GM19467 (cell line): ENCODE results near the gene RGMA.

Source experiments
- ATAC-seq: cut with Tn5 transposase; IDR thresholded peaks from one replicate; pipeline ENCODE4 v1.9.1; 2021; ENCODE audit warnings: mild to moderate bottlenecking, moderate library complexity; ENCODE audit not compliant: unreplicated experiment

Gene RGMA, protein sequence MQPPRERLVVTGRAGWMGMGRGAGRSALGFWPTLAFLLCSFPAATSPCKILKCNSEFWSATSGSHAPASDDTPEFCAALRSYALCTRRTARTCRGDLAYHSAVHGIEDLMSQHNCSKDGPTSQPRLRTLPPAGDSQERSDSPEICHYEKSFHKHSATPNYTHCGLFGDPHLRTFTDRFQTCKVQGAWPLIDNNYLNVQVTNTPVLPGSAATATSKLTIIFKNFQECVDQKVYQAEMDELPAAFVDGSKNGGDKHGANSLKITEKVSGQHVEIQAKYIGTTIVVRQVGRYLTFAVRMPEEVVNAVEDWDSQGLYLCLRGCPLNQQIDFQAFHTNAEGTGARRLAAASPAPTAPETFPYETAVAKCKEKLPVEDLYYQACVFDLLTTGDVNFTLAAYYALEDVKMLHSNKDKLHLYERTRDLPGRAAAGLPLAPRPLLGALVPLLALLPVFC

DNA sequence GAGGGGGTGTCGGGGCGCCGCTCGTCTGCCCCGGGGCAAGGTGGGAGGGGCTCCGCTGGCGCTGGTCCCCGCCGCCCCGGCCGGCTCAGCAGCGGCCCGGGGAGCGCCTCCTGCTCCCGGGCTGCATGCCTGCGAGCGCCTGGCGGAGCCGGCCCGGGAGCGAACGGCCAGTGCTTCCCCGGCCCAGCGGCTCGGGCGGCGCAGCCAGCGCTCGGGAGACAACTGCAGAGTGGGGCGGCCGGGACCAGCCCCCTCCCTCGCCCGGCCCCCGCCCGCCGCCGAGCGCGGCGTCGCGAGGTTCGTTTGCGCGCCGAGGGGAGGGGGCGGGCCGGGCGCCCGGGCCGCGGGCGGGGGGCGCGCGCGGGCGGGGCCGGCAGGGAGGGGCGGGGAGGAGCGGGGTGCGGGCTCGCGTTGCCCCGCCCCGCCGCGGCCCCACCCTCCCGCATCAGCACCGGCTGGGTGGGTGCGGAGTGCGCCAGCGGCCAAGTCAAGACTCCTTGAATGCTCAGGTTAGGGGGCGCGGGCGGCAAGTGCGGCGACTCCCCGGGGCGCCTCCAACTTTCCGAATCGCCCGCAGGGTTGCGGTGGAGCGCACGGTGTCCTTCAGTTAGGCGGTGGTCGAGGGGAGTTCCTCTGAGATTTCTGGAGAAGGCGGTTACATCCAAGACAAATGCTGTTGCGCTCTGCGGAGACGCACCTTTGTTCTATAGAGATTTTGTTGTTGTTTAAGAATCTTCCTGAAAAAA, at the start of gene RGMA:
Gene RGMA, minus strand, starts transcription at position 231 of the 746 bp plus-strand sequence. CDS start 279 bp downstream, outside the sequence.
- ATAC-seq, result no peak

DNA sequence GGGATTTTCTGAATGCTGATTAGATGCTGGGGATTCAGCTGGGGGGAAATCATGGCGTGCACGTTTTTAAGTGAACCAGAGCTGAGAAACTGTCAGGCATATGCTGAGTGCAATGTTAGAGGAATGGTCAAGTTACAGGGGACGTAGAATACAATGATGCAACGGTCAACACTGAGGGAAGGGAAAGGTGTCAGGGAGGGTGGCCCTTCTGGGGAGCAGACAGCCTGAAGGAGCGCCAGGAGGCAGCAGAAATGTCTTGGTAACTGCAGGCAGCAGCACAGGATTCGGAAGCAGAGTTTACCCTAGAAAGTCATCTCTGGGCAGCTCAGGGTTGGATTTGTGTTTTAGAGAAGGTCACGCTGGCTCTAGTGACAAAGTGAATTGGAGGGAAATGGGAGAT, 47.6 kb upstream of the RGMA start:
- ATAC-seq, result no peak

DNA sequence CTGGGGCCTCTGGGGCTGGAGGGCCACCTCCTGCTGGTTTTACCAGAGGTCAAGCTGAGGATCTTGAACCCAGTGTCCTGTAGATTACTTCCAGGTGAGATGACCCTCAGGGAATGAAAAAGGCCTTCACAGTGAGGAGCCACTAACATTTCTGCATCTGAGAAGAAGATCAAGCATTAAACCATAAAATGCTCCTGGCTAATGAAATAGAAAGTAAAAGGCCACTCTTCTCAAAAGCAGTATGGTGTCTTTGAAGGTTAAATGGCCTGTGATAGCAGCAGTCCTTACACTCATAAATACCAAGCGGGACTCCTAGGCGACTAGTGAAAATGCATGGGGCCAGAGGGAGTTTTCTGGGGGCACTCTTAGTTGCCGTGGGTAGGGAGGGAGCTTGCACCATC, 47.0 kb upstream of the RGMA start:
- ATAC-seq, result no peak

DNA sequence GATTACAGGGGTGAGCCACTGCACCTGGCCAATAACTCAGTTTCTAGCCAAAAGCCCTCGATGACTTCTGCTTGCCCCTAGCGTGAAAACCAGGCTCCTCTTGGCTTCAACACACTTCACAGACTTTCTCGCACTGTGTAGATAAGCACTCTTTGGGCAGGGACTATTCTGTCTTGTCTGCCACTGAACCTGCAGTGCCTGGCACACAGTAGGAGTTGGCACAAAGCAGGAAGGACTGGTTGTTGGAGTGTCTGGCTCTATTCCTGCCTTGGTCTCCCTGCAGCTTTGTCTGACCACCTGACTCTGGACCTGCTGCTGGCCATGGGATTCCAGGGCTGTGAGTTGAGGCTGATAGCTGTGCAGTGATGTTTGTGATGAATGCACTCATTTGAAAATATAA, 46.4 kb upstream of the RGMA start:
- ATAC-seq, result no peak

DNA sequence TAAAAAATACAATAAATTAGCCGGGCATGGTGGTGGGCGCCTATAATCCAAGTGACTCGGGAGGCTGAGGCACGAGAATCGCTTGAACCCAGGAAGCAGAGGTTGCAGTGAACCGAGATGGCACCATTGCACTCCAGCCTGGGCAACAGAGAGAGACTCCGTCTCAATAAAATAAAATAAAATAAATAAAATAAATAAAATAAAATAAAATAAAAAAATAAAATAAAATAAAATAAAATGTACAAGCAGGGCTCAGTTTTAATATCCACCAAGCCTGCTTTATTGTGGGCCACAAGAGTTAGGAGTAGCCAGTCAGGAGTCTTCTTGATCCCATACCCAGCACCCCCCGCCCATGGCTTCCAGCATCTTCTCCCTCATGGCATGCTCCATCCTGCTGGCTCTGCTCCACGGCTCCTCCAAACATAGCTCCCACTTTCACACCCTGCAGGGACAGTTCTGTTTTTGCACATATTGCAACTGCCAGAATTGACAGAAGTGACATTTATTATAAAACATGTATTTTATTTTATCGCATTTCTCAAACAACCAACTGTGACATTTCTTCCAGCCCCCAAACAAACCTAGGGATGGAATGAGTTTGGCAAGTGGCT, 42.6 kb upstream of the RGMA start:
- ATAC-seq, result no peak

DNA sequence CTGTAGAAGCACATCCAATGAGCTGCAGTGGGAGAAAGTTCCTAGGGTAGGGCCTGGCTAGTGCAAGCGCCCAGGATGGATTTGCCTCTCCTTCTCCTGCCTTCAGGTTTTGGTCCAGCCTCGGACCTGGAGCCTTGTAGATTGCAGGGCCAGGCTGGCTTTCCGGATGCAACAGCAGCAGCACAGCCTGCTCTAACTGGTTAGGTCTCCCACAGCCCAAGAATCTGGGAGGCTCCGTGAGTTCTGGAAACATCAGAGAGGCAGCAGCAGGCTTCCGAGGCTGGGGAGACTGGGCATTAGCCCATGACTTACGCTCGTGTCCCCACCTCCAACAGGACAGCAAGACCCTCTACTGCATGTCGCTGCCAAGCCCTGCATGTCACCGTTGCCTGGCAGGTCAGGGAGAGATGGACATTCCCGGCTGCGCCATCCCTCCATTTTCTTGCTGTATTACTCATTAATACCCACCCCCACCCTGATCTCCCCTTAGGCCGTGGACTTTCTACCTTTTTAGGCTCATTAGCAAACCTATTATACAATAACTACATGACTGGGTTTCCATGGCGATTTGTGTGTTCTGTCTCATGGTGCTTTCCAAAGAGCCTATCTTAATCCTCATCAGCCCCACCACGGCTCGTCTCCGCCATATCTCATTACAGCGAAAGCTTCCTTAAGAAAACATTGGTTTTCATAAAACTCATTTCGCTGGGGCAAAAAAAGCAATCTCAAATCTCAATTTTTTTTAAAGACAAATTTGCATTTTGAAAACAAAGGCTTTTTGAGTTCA, 40.9 kb upstream of the RGMA start:
- no peak for ATAC-seq

DNA sequence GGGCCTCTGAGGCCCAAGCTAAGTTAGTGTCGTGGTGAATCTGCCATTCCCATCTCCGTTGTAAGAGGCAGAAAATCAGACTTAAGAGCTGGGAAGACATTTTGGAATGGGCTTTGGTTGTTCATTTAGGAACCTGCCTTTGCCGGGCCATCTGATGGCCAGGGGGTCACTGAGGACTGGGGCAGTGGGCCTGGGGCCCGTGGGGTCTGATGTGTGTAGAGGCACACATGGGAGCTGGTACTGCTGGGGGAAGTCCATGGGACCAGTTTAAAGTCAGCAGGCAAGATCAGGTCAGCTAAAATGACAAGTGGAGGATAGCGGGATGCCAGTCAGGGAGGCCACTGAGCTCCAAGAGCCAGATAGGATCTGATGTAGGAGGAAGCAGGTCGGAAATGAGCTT, 38.3 kb upstream of the RGMA start:
- no peak for ATAC-seq

DNA sequence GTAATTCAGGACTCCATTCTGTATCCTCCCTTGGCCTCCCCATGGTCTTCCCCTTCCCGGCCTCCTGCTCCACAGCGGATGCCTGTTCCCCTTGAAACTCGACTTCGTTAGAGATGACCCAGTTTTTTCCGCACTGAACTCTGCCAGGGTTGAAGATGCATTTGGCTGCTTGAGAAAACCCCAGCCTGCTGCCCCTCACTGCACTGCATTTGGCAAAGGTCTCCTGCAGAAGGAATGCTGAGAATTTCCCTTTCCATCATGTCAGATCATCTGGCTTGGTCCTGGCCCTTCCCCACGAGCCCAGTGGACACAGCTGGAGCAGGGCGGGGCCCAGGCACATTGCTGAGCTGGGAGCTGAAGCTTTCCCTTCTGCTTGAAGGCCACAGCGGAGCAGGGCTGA, 37.6 kb upstream of the RGMA start:
- no peak for ATAC-seq

DNA sequence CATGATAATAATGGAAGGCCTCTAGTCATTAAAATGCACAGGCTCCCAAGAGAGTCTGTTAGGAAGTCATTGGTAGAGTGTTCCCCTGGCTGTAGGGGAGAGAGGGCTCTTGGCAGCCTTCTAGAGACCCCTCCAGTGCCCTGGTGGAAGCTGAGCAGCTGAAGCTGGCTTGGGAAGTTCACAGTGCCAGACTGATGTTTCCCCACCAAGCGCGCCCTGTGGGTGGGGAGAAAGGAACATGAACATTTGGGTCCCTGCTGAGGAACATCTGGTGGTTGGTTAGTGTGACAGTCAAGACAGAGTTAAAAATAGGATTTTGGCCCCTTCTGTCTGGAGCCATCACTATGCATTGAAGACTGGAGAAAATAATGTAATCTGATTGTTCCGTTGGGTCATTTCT, 37.1 kb upstream of the RGMA start:
- ATAC-seq, result no peak

DNA sequence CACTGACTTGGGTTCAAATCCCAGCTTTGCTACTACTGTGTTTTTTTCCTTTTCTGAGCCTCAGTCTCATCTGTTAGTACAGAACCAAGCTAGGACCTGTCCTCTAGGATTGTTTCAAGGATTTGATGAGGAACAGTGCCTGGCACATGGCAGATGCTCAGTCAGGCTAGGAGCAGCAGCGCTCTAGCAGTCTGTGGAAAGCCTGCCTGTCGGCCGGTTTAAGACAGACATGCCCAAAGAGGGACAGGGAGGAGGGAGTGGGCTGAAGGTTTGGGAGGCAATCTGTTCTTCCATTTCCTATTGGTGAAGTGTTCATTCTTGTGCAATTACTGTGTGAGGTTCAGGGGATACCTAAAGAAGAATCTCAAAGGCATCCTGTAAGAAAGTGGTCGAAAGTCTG, 35.1 kb upstream of the RGMA start:
- no peak for ATAC-seq

DNA sequence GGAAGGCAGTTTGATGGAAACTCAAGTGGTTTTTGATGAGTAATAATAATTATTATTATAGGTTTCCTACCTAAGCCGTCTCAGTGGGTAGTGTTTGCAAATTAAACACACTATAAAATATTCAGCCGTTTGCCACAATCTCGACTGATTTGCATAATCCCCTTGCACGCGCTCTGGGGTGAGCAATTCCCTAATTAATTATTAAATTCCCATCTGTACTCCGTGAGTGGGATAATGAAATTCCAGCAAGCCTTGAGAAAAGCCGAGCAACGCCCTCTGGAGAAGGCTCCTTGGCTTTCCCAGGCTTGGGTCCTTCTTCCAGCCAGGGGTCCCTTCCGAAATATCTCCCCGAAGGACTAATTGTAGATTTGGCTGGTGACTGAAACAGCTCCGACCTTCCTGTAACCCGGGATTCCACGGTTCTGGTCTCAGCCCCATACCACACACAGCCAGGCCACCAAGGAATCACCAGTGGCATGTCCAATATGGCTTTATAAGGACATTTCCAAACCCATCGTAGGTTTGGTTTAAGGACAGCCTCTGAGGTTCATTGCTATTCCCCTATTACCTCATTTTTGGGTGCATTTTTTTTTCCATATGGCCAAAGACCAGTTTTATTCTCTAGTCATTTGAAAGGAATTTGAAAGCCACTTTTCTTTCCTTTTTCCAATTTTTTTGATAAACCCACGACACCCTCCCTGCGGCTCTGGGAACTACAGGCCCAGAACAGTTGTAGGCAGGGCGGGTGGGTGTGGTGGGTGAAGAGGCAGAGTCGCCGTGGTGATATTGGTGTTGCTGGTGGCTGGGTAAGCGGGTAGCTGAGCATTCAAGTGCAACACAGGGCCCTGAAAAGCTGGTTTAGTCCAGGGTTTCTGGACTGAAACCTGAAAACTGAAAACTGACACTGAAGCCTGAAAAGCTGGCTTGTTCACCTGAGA, 33.2 kb upstream of the RGMA start:
- ATAC-seq, result no peak

DNA sequence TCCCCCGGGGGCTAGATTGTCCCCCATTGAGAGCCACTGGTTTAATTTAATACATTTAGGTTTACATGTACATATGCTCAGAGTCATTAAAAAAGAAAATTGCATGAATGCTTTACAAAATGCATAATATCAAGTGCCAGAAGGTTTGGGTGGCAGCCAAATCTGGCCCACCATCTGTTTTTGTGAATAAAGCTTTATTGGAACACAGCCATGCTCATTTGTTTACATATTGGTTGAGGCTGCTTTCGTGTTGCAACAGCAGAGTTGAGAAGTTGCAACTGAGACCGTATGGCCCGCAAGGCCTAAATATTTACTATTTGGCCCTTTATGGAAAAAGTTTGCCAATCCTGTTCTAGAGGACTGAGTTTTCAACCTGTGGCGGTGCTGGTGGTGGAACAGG, 32.1 kb upstream of the RGMA start:
- ATAC-seq, result no peak

DNA sequence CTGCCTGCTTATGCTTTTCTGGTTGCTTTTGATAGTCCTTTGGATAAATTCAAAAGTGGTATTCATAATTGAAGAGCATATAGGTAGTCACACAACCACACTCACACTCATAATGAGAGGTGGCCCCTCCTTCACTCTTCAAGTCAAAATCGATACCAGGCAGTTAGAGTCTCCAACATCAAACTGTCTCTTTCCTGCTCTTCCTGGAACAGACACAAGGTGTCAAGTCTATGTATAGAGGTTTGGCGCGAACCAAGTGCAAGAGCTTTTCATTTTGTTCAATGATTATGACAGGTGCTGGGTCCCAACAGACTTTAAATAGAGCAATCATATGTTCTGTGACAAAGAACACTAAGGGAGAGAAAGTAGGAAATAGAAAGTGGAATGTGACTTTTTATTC, 29.9 kb upstream of the RGMA start:
- no peak for ATAC-seq

DNA sequence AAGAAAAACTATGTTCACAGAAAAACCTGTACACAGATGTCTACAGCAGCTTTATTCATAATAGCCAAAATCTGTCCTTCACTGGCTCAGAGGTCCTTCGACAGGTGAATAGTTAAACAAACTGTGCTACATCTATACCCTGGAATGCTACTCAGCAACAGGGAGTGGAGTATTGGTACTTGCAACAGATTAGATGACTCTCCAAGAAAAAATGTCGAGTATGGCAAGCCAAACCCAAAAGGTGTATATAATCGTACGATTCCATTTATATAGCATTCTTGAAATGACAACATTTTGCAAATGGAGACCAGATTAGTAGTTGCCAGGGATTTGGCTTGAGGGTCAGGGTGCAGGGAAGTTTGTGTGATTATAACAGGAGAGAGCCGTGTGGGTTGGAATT, 22.4 kb upstream of the RGMA start:
- no peak for ATAC-seq

DNA sequence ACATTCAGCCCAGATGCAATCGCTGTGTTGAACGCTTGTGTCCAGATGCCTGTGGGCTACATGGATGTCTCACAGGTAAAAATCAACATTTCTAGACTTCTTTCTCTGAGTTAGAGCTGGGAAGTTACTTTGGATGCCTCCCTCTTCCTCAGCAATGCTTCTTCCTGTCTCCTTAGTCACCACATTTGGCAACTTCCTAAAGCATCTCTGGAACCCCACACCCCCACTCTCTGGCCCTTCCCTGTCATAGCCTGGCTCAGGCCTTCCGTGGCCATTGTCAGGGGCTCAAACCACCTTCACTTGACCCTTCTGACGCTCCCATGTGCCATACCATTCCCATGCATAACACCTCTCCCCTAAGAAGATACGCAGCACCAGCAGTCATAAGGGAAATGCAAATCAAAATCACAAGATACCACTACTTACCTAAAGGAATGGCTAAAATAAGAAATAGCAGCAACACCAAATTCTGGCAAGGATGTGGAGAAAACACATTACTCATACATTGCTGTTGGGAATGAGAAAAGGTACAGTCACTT, 21.6 kb upstream of the RGMA start:
- no peak for ATAC-seq

DNA sequence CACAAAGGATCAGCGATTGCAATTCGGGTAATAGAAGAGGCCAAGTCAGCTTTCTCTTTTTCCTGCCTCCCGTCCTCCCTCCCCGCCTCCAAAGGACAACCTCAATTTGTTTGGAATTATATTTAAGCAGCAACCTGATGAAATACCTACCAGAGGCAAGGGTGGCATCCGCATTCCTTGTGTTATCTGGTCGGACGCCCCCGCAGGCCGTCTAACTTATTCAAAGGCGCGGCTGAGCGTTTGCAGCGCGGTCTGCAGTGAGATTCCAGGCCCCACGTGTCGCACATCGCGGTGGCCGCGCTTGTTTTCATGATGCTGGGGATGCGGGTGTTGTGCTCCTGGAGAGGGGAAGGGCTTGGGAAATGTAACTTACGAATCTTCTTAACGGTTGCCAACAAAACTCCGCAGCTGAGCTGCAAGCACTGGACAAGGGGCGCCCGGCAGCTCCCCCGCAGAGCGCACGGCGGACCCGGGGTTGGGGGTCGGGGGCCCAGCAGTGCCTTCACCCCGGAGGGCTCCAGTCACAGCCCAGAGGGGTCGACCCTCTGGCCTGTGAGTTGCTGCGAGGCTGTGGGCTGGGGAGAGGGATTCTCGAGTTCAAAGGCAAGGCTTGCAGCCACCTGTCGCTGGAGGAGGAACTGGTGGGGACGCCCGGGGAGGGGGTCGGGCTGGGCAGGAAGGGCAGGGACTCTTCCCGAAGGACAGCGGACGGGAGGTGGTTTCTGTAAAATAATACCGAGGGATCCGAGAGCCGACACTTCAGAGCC, 20.5 kb upstream of the RGMA start:
- ATAC-seq, result no peak

DNA sequence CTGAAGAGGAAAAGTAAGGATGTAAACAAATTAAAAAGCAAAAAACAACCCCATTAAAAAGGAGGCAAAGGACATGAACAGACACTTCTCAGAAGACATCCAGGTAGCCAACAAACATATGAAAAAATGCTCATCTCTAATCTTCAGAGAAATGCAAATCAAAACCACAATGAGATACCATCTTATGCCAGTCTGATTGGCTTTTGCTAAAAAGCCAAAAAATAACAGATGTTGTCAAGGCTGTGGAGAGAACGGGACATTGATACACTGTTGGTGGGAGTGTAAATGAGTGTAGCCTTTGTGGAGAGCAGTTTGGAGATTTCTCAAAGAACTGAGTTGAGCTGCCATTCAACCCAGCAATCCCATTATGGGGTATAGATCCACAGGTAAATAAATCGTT, 18.6 kb upstream of the RGMA start:
- ATAC-seq, result no peak

DNA sequence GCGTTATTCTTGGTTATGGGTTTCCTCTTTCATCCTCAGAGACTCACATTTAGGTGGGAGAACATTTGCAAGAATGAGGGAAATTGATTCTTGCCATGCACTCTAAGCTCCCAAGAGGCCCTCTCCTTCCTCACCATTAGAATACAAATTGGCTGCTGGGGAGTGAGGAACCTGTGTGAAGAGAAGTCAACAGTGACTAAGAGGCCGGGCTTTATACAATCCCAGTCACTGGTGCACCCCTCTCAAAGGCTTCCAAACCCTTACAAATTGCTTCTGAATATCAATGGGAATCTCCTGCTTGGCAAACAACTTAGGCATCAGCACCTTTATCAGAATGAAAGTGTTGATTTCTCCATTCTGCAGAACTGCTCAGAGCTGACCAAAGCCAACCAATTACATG, 16.5 kb upstream of the RGMA start:
- ATAC-seq, result no peak

DNA sequence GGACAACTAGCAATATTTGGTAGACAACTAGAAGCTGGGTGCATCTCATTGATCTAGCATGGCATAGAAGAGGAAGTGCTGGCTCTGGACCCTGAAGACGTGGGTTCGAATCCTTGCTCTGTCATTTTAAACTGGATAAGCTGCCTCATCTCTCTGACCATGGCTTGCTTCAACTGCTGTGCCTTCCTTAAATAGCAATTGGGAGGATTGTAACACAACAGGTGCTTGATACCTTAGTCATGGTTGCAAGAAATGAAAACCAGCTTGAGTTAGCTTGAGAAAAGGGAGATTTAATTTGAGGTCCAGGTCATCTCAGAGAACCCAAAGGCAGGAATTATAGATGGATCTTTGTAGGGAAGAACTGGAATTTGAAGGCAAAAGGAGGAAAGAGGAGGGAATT, 14.8 kb upstream of the RGMA start:
- ATAC-seq, result no peak
